ENCODE results near the gene ZSCAN21.
A peak's percentile ranks its signal among the peaks of the same experiment; 100 is the strongest.

The ZSCAN21 gene

DNA sequence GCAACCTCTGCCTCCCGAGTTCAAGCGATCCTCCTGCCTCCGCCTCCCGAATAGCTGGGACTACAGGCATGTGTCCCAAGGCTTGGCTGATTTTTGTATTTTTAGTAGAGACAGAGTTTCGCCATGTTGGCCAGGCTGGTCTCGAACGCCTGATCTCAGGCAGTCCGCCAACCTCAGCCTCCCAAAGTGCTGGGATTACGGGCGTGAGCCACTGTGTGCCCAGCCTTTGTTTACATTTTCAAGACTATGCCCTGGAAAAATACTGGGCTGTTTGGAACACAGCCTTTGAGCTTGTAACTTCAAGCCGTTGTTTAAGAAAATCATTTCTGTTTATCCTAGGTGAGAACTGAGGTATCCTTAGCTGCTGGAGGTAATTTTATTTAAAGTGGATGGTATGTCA lies 32.3 kb upstream of the ZSCAN21 start:
- DNase-seq (ENCODE audit: low read depth), result no peak
- peak overlapping the region; percentile 22 for H3K4me3 ChIP-seq (ENCODE audit: low read depth, low read length)
- TF ChIP-seq MYC (IDR thresholded peaks at IDR 0.05; ENCODE audit: low read depth, low read length) (no peak), POLR2A (IDR thresholded peaks at IDR 0.05; ENCODE audit: extremely low read depth, insufficient read length) (no peak), MAX (IDR thresholded peaks at IDR 0.05; ENCODE audit: low read depth, low read length) (no peak), CTCF (IDR thresholded peaks at IDR 0.05; ENCODE audit: low read depth, low read length) (no peak)

DNA sequence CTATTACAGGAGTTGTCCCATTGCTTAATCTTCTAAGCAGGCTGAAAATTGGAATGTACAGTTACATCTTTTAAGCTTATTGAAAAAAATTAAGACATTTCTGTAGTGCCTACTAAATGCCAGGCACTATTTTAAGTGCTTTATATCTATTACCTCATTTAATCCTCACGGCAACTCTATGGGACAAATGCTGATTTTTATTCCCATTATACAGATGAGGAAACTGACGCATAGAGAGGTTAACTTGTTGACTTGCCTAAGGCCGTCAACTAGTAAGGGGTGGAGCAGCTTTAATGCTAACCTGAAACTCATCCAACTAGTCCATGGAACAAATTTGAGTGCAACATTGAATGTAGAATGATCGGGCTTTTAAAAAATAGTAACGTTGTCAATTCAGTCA lies 31.7 kb upstream of the ZSCAN21 start:
- no peak for DNase-seq (ENCODE audit: low read depth)
- TF ChIP-seq MYC (IDR thresholded peaks at IDR 0.05; ENCODE audit: low read depth, low read length) (no peak), MAX (IDR thresholded peaks at IDR 0.05; ENCODE audit: low read depth, low read length) (no peak), CTCF (IDR thresholded peaks at IDR 0.05; ENCODE audit: low read depth, low read length) (no peak), POLR2A (IDR thresholded peaks at IDR 0.05; ENCODE audit: extremely low read depth, insufficient read length) (no peak)
- H3K4me3 ChIP-seq (ENCODE audit: low read depth, low read length), result peak overlapping the region; percentile 22

GRCh38 chr7:100019908-100020307 lies 29.7 kb upstream of the ZSCAN21 start:
- no peak overlapping the region for H3K4me3 ChIP-seq (ENCODE audit: low read depth, low read length)
- no peak for DNase-seq (ENCODE audit: low read depth)
- TF ChIP-seq POLR2A (IDR thresholded peaks at IDR 0.05; ENCODE audit: extremely low read depth, insufficient read length), result no peak
- TF ChIP-seq CTCF (IDR thresholded peaks at IDR 0.05; ENCODE audit: low read depth, low read length), result no peak
- TF ChIP-seq MYC (IDR thresholded peaks at IDR 0.05; ENCODE audit: low read depth, low read length), result no peak

DNA sequence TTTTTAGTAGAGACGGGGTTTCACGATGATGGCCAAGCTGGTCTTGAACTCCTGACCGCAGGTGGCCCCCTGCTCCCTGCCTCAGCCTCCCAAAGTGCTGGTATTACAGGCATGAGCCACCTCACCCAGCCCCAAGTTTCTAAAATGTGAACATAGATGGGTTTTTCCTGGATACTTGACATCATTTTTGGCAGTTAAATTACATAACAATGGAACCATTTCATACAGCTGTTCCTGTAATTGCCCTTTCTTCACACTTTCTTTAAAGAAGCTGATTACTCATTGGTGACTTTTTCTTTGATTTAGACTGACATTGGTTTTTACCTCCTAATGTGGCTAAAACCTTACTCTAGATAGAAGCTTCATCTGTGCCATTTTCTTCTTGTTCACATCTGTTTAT lies 28.3 kb upstream of the ZSCAN21 start:
- DNase-seq (ENCODE audit: low read depth), result peak; percentile 30
- TF ChIP-seq CTCF (IDR thresholded peaks at IDR 0.05; ENCODE audit: low read depth, low read length) (no peak), MYC (IDR thresholded peaks at IDR 0.05; ENCODE audit: low read depth, low read length) (no peak), POLR2A (IDR thresholded peaks at IDR 0.05; ENCODE audit: extremely low read depth, insufficient read length) (no peak), MAX (IDR thresholded peaks at IDR 0.05; ENCODE audit: low read depth, low read length) (no peak)
- no peak overlapping the region for H3K4me3 ChIP-seq (ENCODE audit: low read depth, low read length)

DNA sequence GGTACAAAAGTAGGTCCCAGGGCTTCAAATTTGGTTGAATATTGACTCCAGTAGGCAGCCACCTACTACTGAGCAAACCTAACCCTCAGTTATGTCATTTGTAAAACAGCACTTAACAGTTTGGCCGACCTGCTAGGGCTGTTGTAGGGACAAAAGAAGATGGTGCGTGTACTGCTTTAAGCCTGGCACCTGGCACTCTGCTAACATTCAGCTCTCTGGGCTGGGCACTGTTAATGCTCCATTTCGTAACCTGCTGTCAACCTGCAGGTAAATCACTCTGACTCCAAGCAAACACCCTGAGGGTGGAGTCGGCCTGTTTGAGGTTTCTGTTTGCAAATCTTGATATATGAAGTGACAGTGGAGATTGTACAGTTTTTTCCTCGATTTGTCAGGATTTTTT lies 27.0 kb upstream of the ZSCAN21 start:
- H3K4me3 ChIP-seq (ENCODE audit: low read depth, low read length), result no peak overlapping the region
- TF ChIP-seq CTCF (IDR thresholded peaks at IDR 0.05; ENCODE audit: low read depth, low read length) (no peak), MAX (IDR thresholded peaks at IDR 0.05; ENCODE audit: low read depth, low read length) (no peak), POLR2A (IDR thresholded peaks at IDR 0.05; ENCODE audit: extremely low read depth, insufficient read length) (no peak), MYC (IDR thresholded peaks at IDR 0.05; ENCODE audit: low read depth, low read length) (no peak)
- DNase-seq (ENCODE audit: low read depth), result no peak

GRCh38 chr7:100023526-100023925 lies 26.0 kb upstream of the ZSCAN21 start:
- TF ChIP-seq MAX (IDR thresholded peaks at IDR 0.05; ENCODE audit: low read depth, low read length), result no peak
- TF ChIP-seq CTCF (IDR thresholded peaks at IDR 0.05; ENCODE audit: low read depth, low read length), result no peak
- TF ChIP-seq POLR2A (IDR thresholded peaks at IDR 0.05; ENCODE audit: extremely low read depth, insufficient read length), result no peak
- no peak for TF ChIP-seq MYC (IDR thresholded peaks at IDR 0.05; ENCODE audit: low read depth, low read length)
- DNase-seq (ENCODE audit: low read depth), result no peak
- H3K4me3 ChIP-seq (ENCODE audit: low read depth, low read length), result no peak overlapping the region

Data from NB4 (cell line).